ENCODE measurements around the gene TJP1.
A peak's percentile ranks its signal among the peaks of the same experiment; 100 is the strongest.
"Not testable (repeated sequence)": the region's sequence is repeated elsewhere in the genome, so short reads cannot be mapped to it uniquely, and the experiment has no call there.

TJP1 gene

GRCh38 chr15:29838352-29839010 lies 16.2 kb upstream of the TJP1 start:
- no peak for DNase-seq

- DNase-seq: no peak
Measured at GRCh38 chr15:29835301-29835700, 13.0 kb upstream of the TJP1 start.

GRCh38 chr15:29832709-29833108 lies 10.4 kb upstream of the TJP1 start:
- DNase-seq: no peak

- no peak for DNase-seq
Measured at GRCh38 chr15:29826908-29827820, 4.9 kb upstream of the TJP1 start.

- DNase-seq: no peak
Measured at GRCh38 chr15:29825227-29825626, 3.0 kb upstream of the TJP1 start.

GRCh38 chr15:29822684-29823459 lies 604 bp upstream of the TJP1 start:
- peak; percentile 85 for DNase-seq

GRCh38 chr15:29821416-29822099 lies 710 bp downstream of the TJP1 start:
- peak; percentile 90 for DNase-seq

- peak; percentile 28 for DNase-seq
Measured at GRCh38 chr15:29820394-29821154, 1.7 kb downstream of the TJP1 start.

GRCh38 chr15:29819979-29820378 lies 2.3 kb downstream of the TJP1 start:
- no peak for DNase-seq

GRCh38 chr15:29818141-29818540 lies 4.1 kb downstream of the TJP1 start:
- no peak for DNase-seq

GRCh38 chr15:29817455-29817854 lies 4.8 kb downstream of the TJP1 start:
- DNase-seq: not testable (repeated sequence)

- peak; percentile 25 for DNase-seq
Measured at GRCh38 chr15:29815000-29815710, 7.1 kb downstream of the TJP1 start.

- no peak for DNase-seq
Measured at GRCh38 chr15:29813009-29813408, 9.3 kb downstream of the TJP1 start.

- DNase-seq: no peak
Measured at GRCh38 chr15:29812384-29812694, 9.9 kb downstream of the TJP1 start.

GRCh38 chr15:29811691-29812383 lies 10.4 kb downstream of the TJP1 start:
- DNase-seq: no peak

GRCh38 chr15:29805708-29806104 lies 16.6 kb downstream of the TJP1 start:
- no peak for DNase-seq

GRCh38 chr15:29805043-29805707 lies 17.1 kb downstream of the TJP1 start:
- peak; percentile 8 for DNase-seq

GRCh38 chr15:29802411-29802810 lies 19.9 kb downstream of the TJP1 start:
- no peak for DNase-seq

GRCh38 chr15:29800491-29801366 lies 21.5 kb downstream of the TJP1 start:
- no peak for DNase-seq
